Heart left ventricle (tissue), 13 donors: ENCODE data around the gene PALLD.

Experiments used
- POLR2A ChIP-seq, 2 donors: fragments of 450-650 bp; IDR thresholded peaks; one replicate each; pipeline ENCODE4 v1.6.1; 2017; ENCODE audit warnings: antibody characterized with exemption in 2 of 2, mild to moderate bottlenecking in 2 of 2, moderate library complexity in 2 of 2
- TF ChIP-seq, protein P1 (sequence below), 12 donors: fragments of 200-600 bp; sonication (generic) in 4 of 12; IDR thresholded peaks; one replicate each; pipeline versions ENCODE4 v1.5.0 to v1.8.0; 2018 to 2022; ENCODE audit warnings: antibody characterized with exemption in 12 of 12, mild to moderate bottlenecking in 5 of 12
- donor health status: ischemic (EF 13 %, LVEDD 7.1; RV severe dilation, severe dysfunction).
- donor health status: DM: no; HTN: yes; CAD: no.
- donor health status: DM: no; HTN: no; CAD: no.
- donor health status: ischemic (EF 25% LVEDD 6.9; RV normal size, moderate dysfunction).
- donor health status: ischemic (EF 25% LVEDD 5.7; RV mildly dilated, moderate dysfunction).
- donor health status: ischemic (EF 35%, LVEDD 5.7; RV mildly dilated, moderate dysfunction).
- donor health status: nonischemic (EF 11% LVEDD 7.7; RV severe dilation, severe dysfunction).
- donor health status: DM: yes; HTN: yes; CAD: no.
- donor health status: PGD.
- donor health status: ischemic (EF 29% LVEDD 5.4; RV normal size, mild dysfunction).
- donor health status: nonischemic (EF 23%, LVEDD 6.1; RV moderate dilation, normal function).

DNA sequence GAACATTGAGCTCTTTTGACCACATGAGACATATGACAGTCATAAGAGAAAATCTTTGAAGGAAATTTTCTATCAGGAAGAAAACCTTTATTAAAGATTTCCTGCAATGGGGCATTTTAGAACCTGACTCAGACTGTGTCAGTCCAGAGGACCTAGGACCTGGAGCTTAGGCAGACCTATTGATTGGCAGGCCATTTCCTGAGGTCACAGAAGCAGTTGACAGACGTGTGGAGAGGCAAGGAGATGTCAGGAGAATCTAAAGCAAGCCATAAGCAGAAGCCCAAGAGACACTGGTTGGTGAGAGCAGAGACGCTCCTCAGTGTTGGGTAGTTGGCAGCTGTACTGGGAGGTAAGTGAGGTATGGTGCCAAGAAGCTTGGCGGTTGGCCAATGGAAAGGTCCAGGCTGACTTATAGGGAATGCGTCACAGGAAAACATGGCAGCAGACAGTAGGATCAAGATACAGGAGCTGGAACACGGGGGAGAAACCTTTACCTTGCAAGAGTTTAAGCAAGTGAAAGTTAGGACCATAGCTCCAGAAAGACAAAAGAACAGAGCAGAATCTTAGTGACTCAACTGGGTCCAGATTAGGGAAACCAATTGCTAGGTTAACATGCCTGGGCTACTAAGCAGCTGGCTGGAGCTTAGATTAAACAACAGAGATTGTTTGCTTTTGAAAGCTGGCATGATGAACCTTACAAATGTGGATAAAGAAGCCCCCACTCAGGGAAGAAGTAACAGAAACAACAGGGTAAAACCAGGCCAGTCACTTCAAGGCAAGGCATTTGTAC lies 18.6 kb downstream of the PALLD start:
- TF ChIP-seq, protein P1, sequence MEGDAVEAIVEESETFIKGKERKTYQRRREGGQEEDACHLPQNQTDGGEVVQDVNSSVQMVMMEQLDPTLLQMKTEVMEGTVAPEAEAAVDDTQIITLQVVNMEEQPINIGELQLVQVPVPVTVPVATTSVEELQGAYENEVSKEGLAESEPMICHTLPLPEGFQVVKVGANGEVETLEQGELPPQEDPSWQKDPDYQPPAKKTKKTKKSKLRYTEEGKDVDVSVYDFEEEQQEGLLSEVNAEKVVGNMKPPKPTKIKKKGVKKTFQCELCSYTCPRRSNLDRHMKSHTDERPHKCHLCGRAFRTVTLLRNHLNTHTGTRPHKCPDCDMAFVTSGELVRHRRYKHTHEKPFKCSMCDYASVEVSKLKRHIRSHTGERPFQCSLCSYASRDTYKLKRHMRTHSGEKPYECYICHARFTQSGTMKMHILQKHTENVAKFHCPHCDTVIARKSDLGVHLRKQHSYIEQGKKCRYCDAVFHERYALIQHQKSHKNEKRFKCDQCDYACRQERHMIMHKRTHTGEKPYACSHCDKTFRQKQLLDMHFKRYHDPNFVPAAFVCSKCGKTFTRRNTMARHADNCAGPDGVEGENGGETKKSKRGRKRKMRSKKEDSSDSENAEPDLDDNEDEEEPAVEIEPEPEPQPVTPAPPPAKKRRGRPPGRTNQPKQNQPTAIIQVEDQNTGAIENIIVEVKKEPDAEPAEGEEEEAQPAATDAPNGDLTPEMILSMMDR (IDR thresholded peaks at IDR 0.05), result no peak
- TF ChIP-seq POLR2A (IDR thresholded peaks at IDR 0.05), result no peak
